LHCN-M2 (cell line): ENCODE data around the gene CAPN12. TPM values are rescaled to one million over a fixed set of nuclear protein-coding genes. Genes with fewer than 3 reads are reported as not detected.
A peak's percentile ranks its signal among the peaks of the same experiment; 100 is the strongest.

Experiments used
- DNase-seq: peaks from one replicate; pipeline ENCODE4 v3.0.0-alpha.2; 2012; ENCODE audit warnings: low read depth
- total RNA-seq: library from RNA; depleted of rRNA; stranded (reverse); fragments of >200 nt; gene quantifications from 2 replicates; pipeline ENCODE4 v1.2.3, GENCODE V29; 2014

Gene CAPN12
- total RNA-seq, 1 experiment from 2014 or later, result not detected

- DNase-seq, result no peak
Observed at GRCh38 chr19:38712161-38712748, 32.0 kb downstream of the CAPN12 start.

- peak; percentile 97 for DNase-seq
Observed at GRCh38 chr19:38711726-38712153, 32.5 kb downstream of the CAPN12 start.

GRCh38 chr19:38710928-38711725 lies 33.1 kb downstream of the CAPN12 start:
- DNase-seq, result no peak

- no peak for DNase-seq
Observed at GRCh38 chr19:38710416-38710702, 33.9 kb downstream of the CAPN12 start.

GRCh38 chr19:38709671-38710415 lies 34.4 kb downstream of the CAPN12 start:
- DNase-seq, result no peak

- no peak for DNase-seq
Observed at GRCh38 chr19:38709119-38709518, 35.2 kb downstream of the CAPN12 start.

GRCh38 chr19:38708413-38709024 lies 35.8 kb downstream of the CAPN12 start:
- no peak for DNase-seq

GRCh38 chr19:38707512-38708114 lies 36.7 kb downstream of the CAPN12 start:
- no peak for DNase-seq

GRCh38 chr19:38706792-38707511 lies 37.3 kb downstream of the CAPN12 start:
- no peak for DNase-seq

- no peak for DNase-seq
Observed at GRCh38 chr19:38705197-38706019, 38.9 kb downstream of the CAPN12 start.

GRCh38 chr19:38704488-38705026 lies 39.7 kb downstream of the CAPN12 start:
- DNase-seq, result no peak

- no peak for DNase-seq
Observed at GRCh38 chr19:38703509-38703908, 40.8 kb downstream of the CAPN12 start.

GRCh38 chr19:38702278-38702677 lies 42.0 kb downstream of the CAPN12 start:
- peak; percentile 68 for DNase-seq

GRCh38 chr19:38701455-38702063 lies 42.7 kb downstream of the CAPN12 start:
- DNase-seq, result peak; percentile 32

GRCh38 chr19:38700902-38701454 lies 43.3 kb downstream of the CAPN12 start:
- no peak for DNase-seq

- DNase-seq, result no peak
Observed at GRCh38 chr19:38700350-38700901, 43.8 kb downstream of the CAPN12 start.

- no peak for DNase-seq
Observed at GRCh38 chr19:38699647-38700349, 44.5 kb downstream of the CAPN12 start.

- DNase-seq, result no peak
Observed at GRCh38 chr19:38699027-38699346, 45.3 kb downstream of the CAPN12 start.
